H9 (cell line): ENCODE results near the gene SDHB. TPM values are rescaled to one million over a fixed set of nuclear protein-coding genes. Genes with fewer than 3 reads are reported as not detected.
"Not testable (repeated sequence)": the region's sequence is repeated elsewhere in the genome, so short reads cannot be mapped to it uniquely, and the experiment has no call there.

ENCODE experiments used
- DNase-seq: peaks from one replicate; pipeline ENCODE4 v3.0.0-alpha.2; 2017
- H2AFZ ChIP-seq: one replicate; pipeline ENCODE4 v1.6.1; 2013; ENCODE audit warnings: mild to moderate bottlenecking, low read length, control low read depth, moderate library complexity
- H2AK5ac ChIP-seq: 2 replicates; pipeline ENCODE4 v1.6.1; 2013; ENCODE audit warnings: low read length, control low read depth, mixed read lengths; ENCODE audit not compliant: insufficient read length
- H2BK120ac ChIP-seq: one replicate; pipeline ENCODE4 v1.6.1; 2013; ENCODE audit warnings: low read depth, mild to moderate bottlenecking, low read length, control low read depth, inconsistent platforms; ENCODE audit not compliant: poor library complexity, severe bottlenecking
- H2BK12ac ChIP-seq: 2 replicates; pipeline ENCODE4 v1.6.1; 2013; ENCODE audit warnings: low read length, control low read depth, mixed read lengths, low read depth; ENCODE audit not compliant: insufficient read length
- H2BK15ac ChIP-seq: 2 replicates; pipeline ENCODE4 v1.6.1; 2013; ENCODE audit warnings: low read depth, low read length, control low read depth
- H2BK20ac ChIP-seq: one replicate; pipeline ENCODE4 v1.6.1; 2013; ENCODE audit warnings: low read depth, mild to moderate bottlenecking, low read length, control low read depth, inconsistent platforms; ENCODE audit not compliant: poor library complexity, severe bottlenecking
- H2BK5ac ChIP-seq: 2 replicates; pipeline ENCODE4 v1.6.1; 2013; ENCODE audit warnings: low read length, control low read depth, mixed read lengths; ENCODE audit not compliant: insufficient read length
- H3K14ac ChIP-seq: 2 replicates; pipeline ENCODE4 v1.6.1; 2013; ENCODE audit warnings: low read length, control low read depth; ENCODE audit not compliant: insufficient read depth
- H3K18ac ChIP-seq: 2 replicates; pipeline ENCODE4 v1.6.1; 2013; ENCODE audit warnings: low read depth, mild to moderate bottlenecking, mixed read lengths, low read length, control low read depth; ENCODE audit not compliant: insufficient read length
- H3K23ac ChIP-seq: 2 replicates; pipeline ENCODE4 v1.6.1; 2013; ENCODE audit warnings: low read length, control low read depth, mixed read lengths, low read depth; ENCODE audit not compliant: insufficient read length
- H3K23me2 ChIP-seq: 2 replicates; pipeline ENCODE4 v1.6.1; 2013; ENCODE audit warnings: low read depth, mild to moderate bottlenecking, mixed read lengths, low read length, control low read depth; ENCODE audit not compliant: insufficient read length, poor library complexity, severe bottlenecking
- H3K27ac ChIP-seq: 2 replicates; pipeline ENCODE4 v1.5.1; 2013; ENCODE audit warnings: low read length, control low read depth, mixed read lengths, low read depth; ENCODE audit not compliant: insufficient read length
- H3K27me3 ChIP-seq: 2 replicates; pipeline ENCODE4 v1.6.1; 2013; ENCODE audit warnings: low read length, control low read depth, inconsistent platforms; ENCODE audit not compliant: insufficient read depth
- H3K4ac ChIP-seq: 2 replicates; pipeline ENCODE4 v1.6.1; 2013; ENCODE audit warnings: low read depth, mild to moderate bottlenecking, control low read depth, inconsistent platforms, low read length, moderate library complexity
- H3K4me1 ChIP-seq: 2 replicates; pipeline ENCODE4 v1.6.1; 2013; ENCODE audit warnings: low read length, control low read depth, inconsistent platforms; ENCODE audit not compliant: insufficient read depth
- H3K4me2 ChIP-seq: 2 replicates; pipeline ENCODE4 v1.6.1; 2013; ENCODE audit warnings: low read length, control low read depth, mixed read lengths; ENCODE audit not compliant: insufficient read length, insufficient read depth
- H3K56ac ChIP-seq: 2 replicates; pipeline ENCODE4 v1.6.1; 2013; ENCODE audit warnings: low read depth, mild to moderate bottlenecking, mixed read lengths, low read length, control low read depth; ENCODE audit not compliant: insufficient read length
- H3K79me1 ChIP-seq: 2 replicates; pipeline ENCODE4 v1.6.1; 2013; ENCODE audit warnings: low read depth, mild to moderate bottlenecking, moderate library complexity, low read length, control low read depth, inconsistent platforms; ENCODE audit not compliant: insufficient read depth, poor library complexity, severe bottlenecking
- H3K79me2 ChIP-seq: 2 replicates; pipeline ENCODE4 v1.6.1; 2013; ENCODE audit warnings: low read length, control low read depth, inconsistent platforms; ENCODE audit not compliant: insufficient read depth
- H3K9ac ChIP-seq: 2 replicates; pipeline ENCODE4 v1.6.1; 2013; ENCODE audit warnings: low read length, control low read depth, mixed read lengths; ENCODE audit not compliant: insufficient read length; ENCODE audit errors: extremely low read depth
- H3K9me3 ChIP-seq: one replicate; pipeline ENCODE4 v1.6.1; 2013; ENCODE audit warnings: low read depth, low read length, inconsistent platforms; ENCODE audit not compliant: control insufficient read depth
- H3T11ph ChIP-seq: one replicate; pipeline ENCODE4 v1.6.1; 2013; ENCODE audit warnings: mild to moderate bottlenecking, low read length, control low read depth, inconsistent platforms
- H4K20me1 ChIP-seq: one replicate; pipeline ENCODE4 v1.6.1; 2013; ENCODE audit not compliant: control insufficient read depth, insufficient read length, insufficient read depth
- H4K5ac ChIP-seq: 2 replicates; pipeline ENCODE4 v1.6.1; 2013; ENCODE audit warnings: low read depth, mild to moderate bottlenecking, mixed read lengths, low read length, control low read depth; ENCODE audit not compliant: insufficient read length
- H4K8ac ChIP-seq: replicated peaks from 2 replicates; pipeline ENCODE4 v1.6.1; 2013; ENCODE audit warnings: low read length, control low read depth, mixed read lengths, low read depth; ENCODE audit not compliant: insufficient read length
- H4K91ac ChIP-seq: 2 replicates; pipeline ENCODE4 v1.6.1; 2013; ENCODE audit warnings: low read depth, mild to moderate bottlenecking, moderate library complexity, mixed read lengths, low read length, control low read depth; ENCODE audit not compliant: insufficient read length
- H3K27ac Mint-ChIP-seq, 3 experiments: 2 replicates in 2 of 3; 3 replicates in 1 of 3; pipeline ENCODE4 v1.8.0; 2020 to 2021; ENCODE audit warnings: mixed read lengths in 3 of 3, mild to moderate bottlenecking in 1 of 3, moderate library complexity in 1 of 3
- H3K27me3 Mint-ChIP-seq: 2 replicates; pipeline ENCODE4 v1.8.0; 2021; ENCODE audit warnings: low read depth, mild to moderate bottlenecking, moderate library complexity, mixed read lengths
- H3K36me3 Mint-ChIP-seq, 3 experiments: 2 replicates in 2 of 3; 3 replicates in 1 of 3; pipeline ENCODE4 v1.8.0; 2020 to 2021; ENCODE audit warnings: low read depth in 3 of 3, mixed read lengths in 3 of 3; ENCODE audit not compliant: insufficient read depth in 1 of 3
- H3K4me1 Mint-ChIP-seq, 2 experiments: 2 replicates each; pipeline ENCODE4 v1.8.0; 2020; ENCODE audit warnings: mixed read lengths in 2 of 2
- H3K4me3 Mint-ChIP-seq, 2 experiments: 2 replicates in 1 of 2; 3 replicates in 1 of 2; pipeline ENCODE4 v1.8.0; 2020 to 2021; ENCODE audit warnings: mild to moderate bottlenecking in 2 of 2, mixed read lengths in 2 of 2, moderate library complexity in 1 of 2
- H3K9me3 Mint-ChIP-seq, 2 experiments: 2 replicates in 1 of 2; 3 replicates in 1 of 2; pipeline ENCODE4 v1.8.0; 2020; ENCODE audit warnings: mild to moderate bottlenecking in 2 of 2, mixed read lengths in 2 of 2, moderate library complexity in 1 of 2
- CTCF ChIP-seq: fragments of 200-600 bp; sonication (generic); conservative IDR thresholded peaks from 3 replicates; pipeline ENCODE4 v1.8.0; 2021; ENCODE audit warnings: antibody characterized with exemption, mild to moderate bottlenecking
- WGBS: extraction: QIAGEN DNeasy Blood & Tissue Kit; methylation state at CpG from one replicate; pipeline ENCODE4 v1.1.7; 2013; ENCODE audit warnings: missing lambda C conversion rate, low lambda C conversion rate, mixed read lengths; ENCODE audit not compliant: insufficient read length; ENCODE audit errors: extremely low coverage; 5-methylcytosine and 5-hydroxymethylcytosine counted together
- total RNA-seq: library from RNA; stranded (reverse); gene quantifications from 2 replicates; pipeline ENCODE4 v1.2.1, GENCODE V29; 2021

Gene SDHB
- total RNA-seq, 1 experiment from 2014 or later, result 77.5 TPM

GRCh38 chr1:17065666-17066065 is 11.8 kb upstream of the SDHB start:
- no peak overlapping the region for H3K4me2 ChIP-seq
- Mint-ChIP-seq H3K27me3 (peaks cover 5% of the 10 kb centered on the region; the same call in 1 of the 2 replicates), H3K27ac (no peak overlapping the region), H3K36me3 (no peaks in the 10 kb centered on the region), H3K9me3 (peaks cover 2 to 3% of the 10 kb centered on the region in 2 experiments; a peak in 1 of 5 replicates), H3K4me3 (no peak overlapping the region), H3K4me1 (peaks cover 4 to 22% of the 10 kb centered on the region in 2 experiments)
- H2BK15ac ChIP-seq, result no peak overlapping the region
- H3K4me1 ChIP-seq, result no peaks in the 10 kb centered on the region
- H3K18ac ChIP-seq, result no peak overlapping the region
- no peak overlapping the region for H3K56ac ChIP-seq
- no peak overlapping the region for H3K4ac ChIP-seq
- H3T11ph ChIP-seq, result no peak overlapping the region
- no peaks in the 10 kb centered on the region for H4K20me1 ChIP-seq
- no peaks in the 10 kb centered on the region for H3K27me3 ChIP-seq
- no peak overlapping the region for H2BK20ac ChIP-seq
- H3K9ac ChIP-seq, result no peak overlapping the region
- H4K5ac ChIP-seq, result no peak overlapping the region
- no peak overlapping the region for H3K27ac ChIP-seq
- no peak overlapping the region for H3K23ac ChIP-seq
- H2BK120ac ChIP-seq, result no peak overlapping the region
- no peak overlapping the region for H2BK12ac ChIP-seq
- no peaks in the 10 kb centered on the region for H3K79me2 ChIP-seq
- no peak overlapping the region for H2AFZ ChIP-seq
- H2AK5ac ChIP-seq, result no peak overlapping the region
- H4K8ac ChIP-seq, result no peak overlapping the region
- no peaks in the 10 kb centered on the region for H3K9me3 ChIP-seq
- no peak for TF ChIP-seq CTCF
- H3K79me1 ChIP-seq, result no peaks in the 10 kb centered on the region
- H3K23me2 ChIP-seq, result no peaks in the 10 kb centered on the region
- H2BK5ac ChIP-seq, result no peak overlapping the region
- no peak overlapping the region for H4K91ac ChIP-seq
- no CpG with 5 or more reads among the region's 7 CpGs for WGBS
- H3K14ac ChIP-seq, result no peak overlapping the region
- DNase-seq, result no peak

- H3K14ac ChIP-seq, H3K79me1 ChIP-seq, H2BK12ac ChIP-seq, H2BK20ac ChIP-seq, H3K4me1 ChIP-seq, H2AFZ ChIP-seq, H4K8ac ChIP-seq, H3K18ac ChIP-seq, H2BK15ac ChIP-seq, H4K20me1 ChIP-seq, H3K9ac ChIP-seq, H3K23me2 ChIP-seq, H2AK5ac ChIP-seq, H3K4ac ChIP-seq, H3K36me3 Mint-ChIP-seq, H2BK120ac ChIP-seq, DNase-seq, H3K9me3 ChIP-seq, H3K4me3 Mint-ChIP-seq, H4K5ac ChIP-seq, H3K56ac ChIP-seq, H3K23ac ChIP-seq, H4K91ac ChIP-seq, H3K27ac ChIP-seq, H3K27me3 ChIP-seq, H3T11ph ChIP-seq, H3K4me2 ChIP-seq, H2BK5ac ChIP-seq, H3K79me2 ChIP-seq, H3K9me3 Mint-ChIP-seq: not testable (repeated sequence)
- Mint-ChIP-seq H3K27ac (peak overlapping the region in 1 of 3 experiments; percentile 87; a peak in 1 of 7 replicates), H3K27me3 (peaks cover 12% of the 10 kb centered on the region), H3K4me1 (peaks cover 17 to 36% of the 10 kb centered on the region in 2 experiments)
- WGBS, result no CpG with 5 or more reads among the region's 7 CpGs
Measured at GRCh38 chr1:17062751-17063150, 8.9 kb upstream of the SDHB start.
